GM04504 (cell line): ENCODE results near the gene ZNF281.
"Not testable (repeated sequence)": the region's sequence is repeated elsewhere in the genome, so short reads cannot be mapped to it uniquely, and the experiment has no call there.

ENCODE experiments used
- DNase-seq: peaks from one replicate; pipeline ENCODE4 v3.0.0-alpha.2; 2012; ENCODE audit warnings: low read depth

Gene ZNF281

GRCh38 chr1:200428482-200429205 lies 18.8 kb upstream of the ZNF281 start:
- no peak for DNase-seq

GRCh38 chr1:200427744-200428143 lies 17.9 kb upstream of the ZNF281 start:
- DNase-seq = no peak

- DNase-seq = no peak
Observed at GRCh38 chr1:200426196-200426595, 16.4 kb upstream of the ZNF281 start.

- DNase-seq = no peak
Observed at GRCh38 chr1:200423235-200423634, 13.4 kb upstream of the ZNF281 start.

GRCh38 chr1:200422211-200422610 lies 12.4 kb upstream of the ZNF281 start:
- DNase-seq = no peak

- peak; percentile 93 for DNase-seq
Observed at GRCh38 chr1:200415789-200416593, 6.2 kb upstream of the ZNF281 start.

- no peak for DNase-seq
Observed at GRCh38 chr1:200415227-200415626, 5.4 kb upstream of the ZNF281 start.

- DNase-seq = no peak
Observed at GRCh38 chr1:200414657-200415056, 4.8 kb upstream of the ZNF281 start.

GRCh38 chr1:200413766-200414165 lies 3.9 kb upstream of the ZNF281 start:
- DNase-seq = not testable (repeated sequence)

GRCh38 chr1:200411406-200412257 lies 1.8 kb upstream of the ZNF281 start:
- no peak for DNase-seq

- no peak for DNase-seq
Observed at GRCh38 chr1:200410566-200410878, 686 bp upstream of the ZNF281 start.

- DNase-seq = no peak
Observed at GRCh38 chr1:200409203-200409760, 554 bp downstream of the ZNF281 start.

- no peak for DNase-seq
Observed at GRCh38 chr1:200406161-200406797, 3.6 kb downstream of the ZNF281 start.

GRCh38 chr1:200405264-200405663 lies 4.6 kb downstream of the ZNF281 start:
- no peak for DNase-seq

GRCh38 chr1:200401708-200402107 lies 8.1 kb downstream of the ZNF281 start:
- no peak for DNase-seq

GRCh38 chr1:200401263-200401662 lies 8.6 kb downstream of the ZNF281 start:
- DNase-seq = no peak

GRCh38 chr1:200400556-200400955 lies 9.3 kb downstream of the ZNF281 start:
- DNase-seq = no peak

GRCh38 chr1:200399860-200400259 lies 10.0 kb downstream of the ZNF281 start:
- no peak for DNase-seq

- no peak for DNase-seq
Observed at GRCh38 chr1:200398373-200398772, 11.5 kb downstream of the ZNF281 start.

- no peak for DNase-seq
Observed at GRCh38 chr1:200392625-200393185, 17.1 kb downstream of the ZNF281 start.

GRCh38 chr1:200391747-200392146 lies 18.1 kb downstream of the ZNF281 start:
- DNase-seq = no peak

- no peak for DNase-seq
Observed at GRCh38 chr1:200388791-200389190, 21.0 kb downstream of the ZNF281 start.
